SJSA1 (cell line): Measurements from ENCODE around the gene CDH18. TPM values are rescaled to one million over a fixed set of nuclear protein-coding genes. Genes with fewer than 3 reads are reported as not detected.
"Not testable (repeated sequence)": the region's sequence is repeated elsewhere in the genome, so short reads cannot be mapped to it uniquely, and the experiment has no call there.

ENCODE experiments used
- DNase-seq, 2 experiments: peaks; one replicate each; pipeline ENCODE4 v3.0.0-alpha.2; 2015 to 2020; ENCODE audit warnings: low spot score in 2 of 2, low read depth in 1 of 2
- H3K27ac ChIP-seq: fragments of 250-450 bp; sonication (Bioruptor Pico); 2 replicates; pipeline ENCODE4 v1.5.1; 2020; ENCODE audit warnings: mild to moderate bottlenecking, moderate library complexity
- H3K27me3 ChIP-seq: fragments of 250-450 bp; sonication (Bioruptor Pico); replicated peaks from 2 replicates; pipeline ENCODE4 v1.5.1; 2020; ENCODE audit warnings: mild to moderate bottlenecking, moderate library complexity
- H3K36me3 ChIP-seq: fragments of 250-450 bp; sonication (Bioruptor Pico); 2 replicates; pipeline ENCODE4 v1.5.1; 2020; ENCODE audit warnings: mild to moderate bottlenecking
- H3K4me1 ChIP-seq: fragments of 250-450 bp; sonication (Bioruptor Pico); replicated peaks from 2 replicates; pipeline ENCODE4 v1.6.1; 2021; ENCODE audit warnings: mild to moderate bottlenecking
- H3K4me3 ChIP-seq: fragments of 250-450 bp; sonication (Bioruptor Pico); 2 replicates; pipeline ENCODE4 v1.5.1; 2020; ENCODE audit warnings: mild to moderate bottlenecking
- H3K9me3 ChIP-seq: fragments of 250-450 bp; sonication (Bioruptor Pico); replicated peaks from 2 replicates; pipeline ENCODE4 v1.5.1; 2020; ENCODE audit warnings: mild to moderate bottlenecking
- total RNA-seq: library from RNA; depleted of rRNA; stranded (reverse); fragments of >200 nt; shearing (Covaris generic); gene quantifications from 2 replicates; pipeline ENCODE4 v1.2.3, GENCODE V29; 2014

The CDH18 gene
- total RNA-seq, 1 experiment from 2014 or later = not detected

- DNase-seq = no peak
- no peak overlapping the region for H3K27ac ChIP-seq
- H3K9me3 ChIP-seq = no peaks in the 10 kb centered on the region
- no peaks in the 10 kb centered on the region for H3K27me3 ChIP-seq
- no peaks in the 10 kb centered on the region for H3K36me3 ChIP-seq
- no peaks in the 10 kb centered on the region for H3K4me1 ChIP-seq
- no peak overlapping the region for H3K4me3 ChIP-seq
Observed at GRCh38 chr5:19782566-19782965, 205.4 kb downstream of the CDH18 start.

GRCh38 chr5:19777363-19777762 is 210.6 kb downstream of the CDH18 start:
- no peaks in the 10 kb centered on the region for H3K9me3 ChIP-seq
- DNase-seq = no peak
- H3K27ac ChIP-seq = no peak overlapping the region
- H3K27me3 ChIP-seq = no peaks in the 10 kb centered on the region
- no peaks in the 10 kb centered on the region for H3K36me3 ChIP-seq
- H3K4me1 ChIP-seq = no peaks in the 10 kb centered on the region
- no peak overlapping the region for H3K4me3 ChIP-seq

- not testable (repeated sequence) for H3K9me3 ChIP-seq, DNase-seq, H3K4me3 ChIP-seq, H3K27me3 ChIP-seq, H3K4me1 ChIP-seq, H3K36me3 ChIP-seq, H3K27ac ChIP-seq
Observed at GRCh38 chr5:19776886-19777285, 211.1 kb downstream of the CDH18 start.

DNA sequence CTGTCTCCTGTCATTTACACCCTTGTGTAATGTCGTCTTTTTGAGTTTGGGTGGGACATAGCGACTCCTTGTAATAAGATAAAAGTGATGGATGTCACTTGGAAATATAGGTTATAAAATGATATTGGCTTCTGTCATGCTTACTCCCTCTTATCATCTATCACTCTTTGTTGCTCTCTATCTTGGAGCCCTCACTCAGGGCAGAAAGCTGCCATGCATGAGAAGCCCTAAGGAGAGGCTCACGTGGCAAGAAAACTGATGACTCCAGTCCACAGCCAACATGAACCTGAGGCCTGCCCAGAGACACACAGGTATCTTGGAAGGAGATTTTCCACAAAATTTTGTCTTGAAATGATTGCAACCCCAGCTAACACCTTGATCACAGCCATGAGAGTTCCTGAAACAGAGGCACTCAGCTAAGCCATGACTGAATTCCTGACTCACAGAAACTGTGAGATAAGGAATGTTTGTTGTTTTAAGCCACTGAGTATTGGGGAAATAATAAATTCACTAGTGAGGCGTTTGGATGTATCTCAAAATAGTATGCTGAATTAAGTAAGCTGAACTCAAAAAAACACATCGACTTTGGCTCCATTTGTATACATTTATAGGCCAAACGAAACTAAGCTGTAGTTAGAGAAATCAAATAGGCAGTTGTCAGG is 216.7 kb downstream of the CDH18 start:
- Histone ChIP-seq H3K4me1 (no peaks in the 10 kb centered on the region), H3K27me3 (no peaks in the 10 kb centered on the region), H3K9me3 (peaks cover 3% of the 10 kb centered on the region; the same call in 1 of the 2 replicates), H3K27ac (no peak overlapping the region), H3K36me3 (no peaks in the 10 kb centered on the region), H3K4me3 (no peak overlapping the region)
- DNase-seq = no peak

DNA sequence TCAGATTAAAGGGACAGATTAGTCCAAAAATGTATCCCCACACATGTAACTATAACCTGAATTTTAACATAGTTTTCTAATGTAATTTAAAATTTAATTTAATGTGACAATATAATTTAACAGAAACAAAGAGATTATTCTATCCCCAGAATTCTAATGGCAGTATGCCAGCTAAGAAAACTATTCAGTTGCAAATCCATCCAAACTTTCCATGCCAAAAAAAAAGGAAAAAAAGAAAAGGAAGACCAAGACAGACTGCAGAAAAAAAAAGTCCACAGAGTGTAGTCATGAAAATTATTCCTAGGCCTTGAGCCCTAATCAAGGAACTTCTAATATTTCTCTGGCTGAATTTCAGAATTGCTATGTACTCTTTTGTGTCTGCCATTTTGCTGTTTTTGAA is 217.6 kb downstream of the CDH18 start:
- DNase-seq = no peak
- Histone ChIP-seq H3K27ac (no peak overlapping the region), H3K36me3 (no peaks in the 10 kb centered on the region), H3K27me3 (no peaks in the 10 kb centered on the region), H3K9me3 (peaks cover 3% of the 10 kb centered on the region; the same call in 1 of the 2 replicates), H3K4me1 (no peaks in the 10 kb centered on the region), H3K4me3 (no peak overlapping the region)

- Histone ChIP-seq H3K4me1 (no peaks in the 10 kb centered on the region), H3K27ac (no peak overlapping the region), H3K27me3 (no peaks in the 10 kb centered on the region), H3K9me3 (peaks cover 3% of the 10 kb centered on the region; the same call in 1 of the 2 replicates), H3K36me3 (no peaks in the 10 kb centered on the region), H3K4me3 (no peak overlapping the region)
- no peak for DNase-seq
Observed at GRCh38 chr5:19767987-19768386, 220.0 kb downstream of the CDH18 start.

DNA sequence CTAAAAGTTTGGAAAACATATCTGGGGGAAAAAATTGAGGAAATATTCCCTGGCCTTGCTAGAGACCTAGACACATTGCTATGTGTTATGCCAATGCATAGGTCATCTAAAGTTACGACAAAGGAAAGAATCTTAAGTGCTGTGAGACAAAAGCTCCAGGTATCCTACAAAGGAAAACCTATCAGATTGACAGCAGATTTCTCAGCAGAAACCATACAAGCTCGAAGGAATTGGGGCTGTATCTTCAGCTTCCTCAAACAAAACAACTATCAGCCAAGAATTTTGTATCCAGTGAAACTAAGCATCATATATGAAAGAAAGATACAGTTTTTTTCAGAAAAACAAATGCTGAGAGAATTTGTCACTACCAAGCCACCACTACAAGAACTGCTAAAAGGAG is 234.4 kb downstream of the CDH18 start:
- peaks cover 2% of the 10 kb centered on the region; the same call in 1 of the 2 replicates for H3K9me3 ChIP-seq
- no peaks in the 10 kb centered on the region for H3K4me1 ChIP-seq
- H3K4me3 ChIP-seq = no peak overlapping the region
- no peaks in the 10 kb centered on the region for H3K27me3 ChIP-seq
- no peak for DNase-seq
- no peaks in the 10 kb centered on the region for H3K36me3 ChIP-seq
- no peak overlapping the region for H3K27ac ChIP-seq

- no peaks in the 10 kb centered on the region for H3K4me1 ChIP-seq
Observed at GRCh38 chr5:19751326-19751725, 236.7 kb downstream of the CDH18 start.

DNA sequence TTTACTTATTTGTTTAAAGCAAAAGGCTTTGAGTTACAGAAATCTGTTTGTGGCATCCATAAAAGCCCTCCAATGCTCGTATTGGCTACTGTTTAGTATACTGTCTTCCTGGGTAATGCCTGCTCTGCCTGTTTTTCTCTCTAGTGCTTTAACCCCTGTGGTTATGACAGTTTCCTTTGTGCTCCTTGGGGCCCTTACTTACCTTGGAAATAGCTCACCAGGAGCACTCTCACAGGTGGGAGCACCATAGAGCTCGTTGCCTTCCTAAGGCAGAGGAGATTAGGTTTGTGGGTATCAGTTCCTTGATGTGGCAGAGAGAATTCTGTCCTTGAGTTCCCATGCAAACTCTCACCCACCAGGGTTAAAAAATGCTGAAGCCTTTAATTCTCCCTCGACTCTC is 242.8 kb downstream of the CDH18 start:
- Histone ChIP-seq H3K9me3 (no peaks in the 10 kb centered on the region), H3K27ac (no peak overlapping the region), H3K36me3 (no peaks in the 10 kb centered on the region), H3K4me3 (no peak overlapping the region), H3K27me3 (no peaks in the 10 kb centered on the region), H3K4me1 (no peaks in the 10 kb centered on the region)
- DNase-seq = no peak

More at GRCh38 chr5:19751326-19751725, 236.7 kb downstream of the CDH18 start:
- Histone ChIP-seq H3K27ac (no peak overlapping the region), H3K4me3 (no peak overlapping the region), H3K27me3 (no peaks in the 10 kb centered on the region), H3K9me3 (peaks cover 2% of the 10 kb centered on the region; the same call in 1 of the 2 replicates), H3K36me3 (no peaks in the 10 kb centered on the region)
- DNase-seq = no peak

GRCh38 chr5:19739671-19740070 is 248.3 kb downstream of the CDH18 start:
- DNase-seq = no peak
- Histone ChIP-seq H3K36me3 (no peaks in the 10 kb centered on the region), H3K27ac (no peak overlapping the region)

GRCh38 chr5:19734776-19735175 is 253.2 kb downstream of the CDH18 start:
- no peak for DNase-seq
- Histone ChIP-seq H3K27me3 (no peaks in the 10 kb centered on the region), H3K4me1 (no peaks in the 10 kb centered on the region), H3K4me3 (no peak overlapping the region), H3K27ac (no peak overlapping the region), H3K36me3 (no peaks in the 10 kb centered on the region), H3K9me3 (peaks cover 2% of the 10 kb centered on the region; the same call in 1 of the 2 replicates)

More at GRCh38 chr5:19739671-19740070, 248.3 kb downstream of the CDH18 start:
- Histone ChIP-seq H3K27me3 (no peaks in the 10 kb centered on the region), H3K9me3 (peaks cover 2% of the 10 kb centered on the region; the same call in 1 of the 2 replicates), H3K4me3 (no peak overlapping the region), H3K4me1 (no peaks in the 10 kb centered on the region)

DNA sequence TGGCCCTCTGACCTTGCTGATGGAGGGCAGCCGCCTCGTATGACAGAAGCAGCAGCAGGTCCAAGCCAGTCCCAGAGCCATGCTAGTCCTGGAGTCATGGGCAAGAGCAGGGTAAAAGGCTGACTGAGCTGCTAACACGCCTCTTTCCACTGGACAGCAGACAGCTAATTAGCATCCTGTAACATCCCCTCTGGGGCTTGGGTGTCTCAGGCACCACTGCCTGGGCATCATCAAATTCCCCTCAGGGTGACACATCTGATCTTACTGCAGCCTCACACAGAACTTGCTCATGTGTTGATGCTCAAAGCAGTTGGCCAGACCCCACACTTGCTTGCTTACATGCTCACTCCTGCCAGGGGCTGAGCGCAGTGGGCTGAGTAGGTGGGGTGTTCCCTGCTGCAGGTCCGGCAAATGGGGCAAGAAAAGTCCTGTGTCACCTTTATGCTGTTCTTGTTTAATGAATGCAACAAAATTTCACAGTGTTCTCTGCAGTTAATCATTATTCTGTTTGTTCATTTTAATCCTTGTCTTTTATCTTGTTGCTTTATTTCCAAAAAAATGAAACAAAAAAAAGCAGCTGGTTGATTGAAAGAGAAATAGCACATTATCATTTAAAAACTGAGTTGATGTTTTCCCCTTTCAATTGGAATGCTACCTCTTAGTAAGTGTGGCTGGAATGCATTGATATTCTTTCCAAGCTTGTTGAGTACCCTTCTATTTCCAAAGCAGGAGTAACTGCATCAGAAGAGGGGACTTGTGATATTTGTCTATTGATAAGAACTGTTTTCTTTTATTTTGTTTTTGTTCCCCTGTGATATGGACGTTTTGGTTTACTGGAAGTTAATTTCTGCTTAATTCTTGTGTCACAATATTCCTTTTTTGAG is 254.1 kb downstream of the CDH18 start:
- H3K36me3 ChIP-seq = no peaks in the 10 kb centered on the region
- no peak overlapping the region for H3K27ac ChIP-seq
- H3K9me3 ChIP-seq = peaks cover 2% of the 10 kb centered on the region; the same call in 1 of the 2 replicates
- no peaks in the 10 kb centered on the region for H3K27me3 ChIP-seq
- no peak for DNase-seq
- H3K4me3 ChIP-seq = no peak overlapping the region
- no peaks in the 10 kb centered on the region for H3K4me1 ChIP-seq

DNA sequence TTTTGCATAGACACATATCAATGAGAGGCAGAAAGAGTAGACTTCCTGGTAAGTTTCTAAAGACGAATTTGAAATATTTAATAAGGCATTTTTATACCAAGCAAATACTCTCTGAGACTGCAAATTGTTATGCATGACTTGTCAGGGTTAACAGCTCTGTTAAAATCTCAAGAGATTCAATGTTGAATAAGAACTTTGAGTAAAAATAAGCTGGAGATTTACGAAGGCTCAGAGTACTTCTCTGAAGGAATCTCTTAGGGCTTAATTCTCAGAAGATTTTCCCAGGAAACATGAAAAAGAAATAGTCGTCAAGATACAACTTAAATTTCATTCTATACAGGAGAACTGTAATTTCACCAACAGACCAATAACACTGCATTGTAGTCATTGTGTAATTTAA is 259.4 kb downstream of the CDH18 start:
- Histone ChIP-seq H3K4me1 (no peaks in the 10 kb centered on the region), H3K27me3 (no peaks in the 10 kb centered on the region), H3K9me3 (no peaks in the 10 kb centered on the region; the same call in none of the 2 replicates)

DNA sequence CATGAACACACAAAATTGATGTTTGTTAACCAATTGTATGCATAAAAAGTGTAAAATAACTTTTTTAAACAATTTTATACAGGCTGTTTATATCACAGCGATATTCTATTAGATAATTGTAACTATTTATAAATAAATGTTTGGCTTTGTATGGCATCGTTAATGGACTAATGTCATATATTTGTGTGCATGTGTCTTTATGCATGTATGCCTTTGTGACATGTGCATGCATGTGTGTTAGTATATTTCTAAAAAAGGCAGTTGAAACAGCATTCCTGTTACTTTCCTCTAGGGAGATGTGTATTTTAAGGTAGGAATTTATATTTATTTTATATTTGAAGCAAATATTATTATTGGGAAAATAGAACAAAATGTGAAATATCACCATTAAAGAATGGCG is 268.9 kb downstream of the CDH18 start:
- DNase-seq = no peak
- Histone ChIP-seq H3K9me3 (no peaks in the 10 kb centered on the region), H3K36me3 (no peaks in the 10 kb centered on the region), H3K4me3 (no peak overlapping the region), H3K27ac (no peak overlapping the region), H3K4me1 (no peaks in the 10 kb centered on the region), H3K27me3 (no peaks in the 10 kb centered on the region)

More for the DNA sequence above, 259.4 kb downstream of the CDH18 start:
- H3K4me3 ChIP-seq = no peak overlapping the region
- H3K27ac ChIP-seq = no peak overlapping the region
- H3K36me3 ChIP-seq = no peaks in the 10 kb centered on the region
- no peak for DNase-seq
